ENCODE measurements around the gene PSMG3. TPM values are rescaled to one million over a fixed set of nuclear protein-coding genes. Genes with fewer than 3 reads are reported as not detected.
"Not testable (repeated sequence)": the region's sequence is repeated elsewhere in the genome, so short reads cannot be mapped to it uniquely, and the experiment has no call there.

Gene PSMG3
- total RNA-seq, 3 donors from 2014 or later = 75.8 to 82.5 (median 82.5) TPM

GRCh38 chr7:1591396-1591795, 21.6 kb upstream of the PSMG3 start:
- Mint-ChIP-seq H3K4me3 (no peak overlapping the region), H3K9me3 (no peaks in the 10 kb centered on the region), H3K36me3 (ENCODE audit: insufficient read depth) (no peaks in the 10 kb centered on the region), H3K4me1 (ENCODE audit: low read depth) (peaks cover 18% of the 10 kb centered on the region), H3K27me3 (ENCODE audit: low read depth) (peaks cover 31% of the 10 kb centered on the region)
- DNase-seq (no peak), ATAC-seq (no peak)

GRCh38 chr7:1590887-1591286, 21.1 kb upstream of the PSMG3 start:
- no peaks in the 10 kb centered on the region for H3K9me3 Mint-ChIP-seq
- H3K4me1 Mint-ChIP-seq (ENCODE audit: low read depth) = peaks cover 18% of the 10 kb centered on the region
- ATAC-seq = no peak
- no peak overlapping the region for H3K4me3 Mint-ChIP-seq
- H3K27me3 Mint-ChIP-seq (ENCODE audit: low read depth) = peaks cover 29% of the 10 kb centered on the region
- no peak for DNase-seq
- no peaks in the 10 kb centered on the region for H3K36me3 Mint-ChIP-seq (ENCODE audit: insufficient read depth)

DNA sequence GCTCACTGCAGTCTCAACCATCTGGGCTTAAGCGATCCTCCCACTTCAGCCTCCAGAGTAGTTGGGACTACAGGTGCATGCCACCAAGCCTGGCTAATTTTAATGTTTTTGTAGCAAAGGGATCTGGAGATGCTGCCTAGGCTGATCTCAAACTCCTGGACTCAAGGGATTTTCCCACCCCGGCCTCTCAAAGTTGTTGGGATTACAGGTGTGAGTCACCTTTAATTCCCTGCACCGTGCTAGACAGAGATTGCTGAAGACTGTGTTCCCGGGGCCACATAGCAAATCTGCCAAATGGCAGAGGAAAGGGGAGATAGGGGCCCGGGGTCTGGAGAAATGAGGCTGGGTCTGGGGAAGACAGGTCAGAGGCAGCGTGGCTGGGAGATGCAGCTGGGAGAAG, 20.6 kb upstream of the PSMG3 start:
- Mint-ChIP-seq H3K4me3 (no peak overlapping the region), H3K4me1 (ENCODE audit: low read depth) (peaks cover 18% of the 10 kb centered on the region), H3K36me3 (ENCODE audit: insufficient read depth) (no peaks in the 10 kb centered on the region), H3K27me3 (ENCODE audit: low read depth) (peaks cover 28% of the 10 kb centered on the region), H3K9me3 (no peaks in the 10 kb centered on the region)
- DNase-seq (no peak), ATAC-seq (no peak)

- ATAC-seq (no peak), DNase-seq (no peak)
- peaks cover 24% of the 10 kb centered on the region for H3K27me3 Mint-ChIP-seq (ENCODE audit: low read depth)
- H3K9me3 Mint-ChIP-seq = no peaks in the 10 kb centered on the region
- no peak overlapping the region for H3K4me3 Mint-ChIP-seq
- H3K36me3 Mint-ChIP-seq (ENCODE audit: insufficient read depth) = no peaks in the 10 kb centered on the region
- H3K4me1 Mint-ChIP-seq (ENCODE audit: low read depth) = peaks cover 18% of the 10 kb centered on the region
Observed at GRCh38 chr7:1588978-1589377, 19.1 kb upstream of the PSMG3 start.

- H3K36me3 Mint-ChIP-seq (ENCODE audit: insufficient read depth) = no peaks in the 10 kb centered on the region
Observed at GRCh38 chr7:1587738-1588137, 17.9 kb upstream of the PSMG3 start.

DNA sequence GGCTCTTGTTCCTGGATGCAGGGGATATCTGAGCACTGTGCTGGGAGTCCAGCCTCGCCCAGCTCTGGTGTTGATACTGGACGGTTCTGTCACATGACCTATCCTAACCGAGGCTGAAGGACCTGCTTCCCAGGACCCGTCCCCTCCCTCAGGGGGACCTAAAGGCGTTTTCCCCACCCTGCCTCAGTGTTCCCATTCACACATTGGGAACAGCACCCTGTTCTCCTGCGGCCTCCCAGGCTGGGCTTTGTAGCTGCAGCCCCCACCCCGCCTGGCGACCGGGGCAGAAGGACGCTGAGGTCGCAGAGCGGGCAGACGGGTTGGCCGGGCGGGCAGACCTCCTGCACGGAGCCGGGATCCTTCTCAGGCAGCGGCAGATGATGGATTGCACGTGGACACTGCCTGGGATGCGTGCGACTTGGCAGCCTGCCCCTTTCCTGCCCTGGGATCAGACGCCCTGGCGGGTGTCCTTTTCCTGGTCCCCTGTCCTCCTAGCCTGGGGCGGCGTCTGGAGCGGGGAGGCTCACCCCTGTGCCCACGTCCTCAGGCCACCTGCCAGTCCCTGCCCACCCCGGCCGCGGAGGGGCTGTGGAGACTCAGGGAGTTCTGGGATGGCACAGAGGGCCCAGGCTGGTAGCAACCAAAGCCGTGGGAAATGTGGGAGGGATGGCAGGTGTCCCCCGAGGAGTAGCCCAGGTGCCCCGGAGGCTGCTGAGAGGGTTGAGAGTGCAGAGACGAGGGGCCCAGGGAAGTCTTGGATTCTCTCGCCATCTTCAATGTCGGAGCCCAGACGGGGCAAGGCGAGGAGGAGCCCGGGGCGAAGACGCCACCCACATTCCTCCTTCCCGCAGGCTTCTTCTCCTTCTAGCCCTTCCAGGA, 17.2 kb upstream of the PSMG3 start:
- Mint-ChIP-seq H3K9me3 (no peaks in the 10 kb centered on the region), H3K27me3 (ENCODE audit: low read depth) (peaks cover 12% of the 10 kb centered on the region), H3K36me3 (ENCODE audit: insufficient read depth) (no peaks in the 10 kb centered on the region), H3K4me1 (ENCODE audit: low read depth) (peaks cover 6% of the 10 kb centered on the region), H3K4me3 (no peak overlapping the region)
- no peak for ATAC-seq
- no peak for DNase-seq

More at GRCh38 chr7:1587738-1588137, 17.9 kb upstream of the PSMG3 start:
- Mint-ChIP-seq H3K4me1 (ENCODE audit: low read depth) (peaks cover 12% of the 10 kb centered on the region), H3K4me3 (no peak overlapping the region), H3K9me3 (no peaks in the 10 kb centered on the region), H3K27me3 (ENCODE audit: low read depth) (peaks cover 17% of the 10 kb centered on the region)
- DNase-seq (no peak), ATAC-seq (no peak)

DNA sequence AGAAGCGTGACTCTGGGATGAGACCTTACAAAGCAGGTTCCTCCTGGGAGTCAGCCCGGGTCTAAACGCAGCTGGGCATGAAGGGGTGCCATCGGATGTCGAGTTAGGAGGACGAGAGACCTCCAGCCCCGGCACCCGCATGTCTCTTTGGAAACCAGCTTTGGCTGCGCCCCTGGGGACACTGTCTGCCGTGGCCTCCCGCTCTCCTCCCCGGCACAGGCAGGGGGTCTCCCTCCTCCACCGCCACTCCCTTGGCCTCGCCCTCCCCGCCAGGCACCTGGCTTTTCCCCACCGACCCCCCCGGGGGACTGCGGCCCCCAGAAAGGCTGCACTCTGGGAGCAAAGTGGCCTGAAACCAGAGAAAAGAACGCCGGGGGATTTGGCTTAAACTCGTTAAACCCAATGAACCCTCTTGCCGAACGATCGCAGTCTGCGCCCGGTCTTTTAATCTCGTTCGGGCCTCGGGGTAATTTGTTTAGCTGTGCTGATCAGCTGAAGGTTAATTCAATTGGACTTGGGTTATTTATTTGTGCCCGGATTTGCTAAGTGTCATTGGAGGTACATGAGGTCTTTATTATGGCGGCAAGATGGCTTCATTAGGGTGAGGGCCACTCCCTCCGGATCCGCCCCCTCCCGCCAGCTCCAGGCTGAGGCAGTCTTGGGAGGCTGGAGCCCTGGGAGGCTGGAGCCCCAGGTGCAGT, 16.4 kb upstream of the PSMG3 start:
- no peaks in the 10 kb centered on the region for H3K9me3 Mint-ChIP-seq
- H3K36me3 Mint-ChIP-seq (ENCODE audit: insufficient read depth) = no peaks in the 10 kb centered on the region
- H3K4me3 Mint-ChIP-seq = no peak overlapping the region
- H3K27me3 Mint-ChIP-seq (ENCODE audit: low read depth) = peaks cover 7% of the 10 kb centered on the region
- peaks cover 2% of the 10 kb centered on the region for H3K4me1 Mint-ChIP-seq (ENCODE audit: low read depth)
- no peak for ATAC-seq
- DNase-seq = no peak

DNA sequence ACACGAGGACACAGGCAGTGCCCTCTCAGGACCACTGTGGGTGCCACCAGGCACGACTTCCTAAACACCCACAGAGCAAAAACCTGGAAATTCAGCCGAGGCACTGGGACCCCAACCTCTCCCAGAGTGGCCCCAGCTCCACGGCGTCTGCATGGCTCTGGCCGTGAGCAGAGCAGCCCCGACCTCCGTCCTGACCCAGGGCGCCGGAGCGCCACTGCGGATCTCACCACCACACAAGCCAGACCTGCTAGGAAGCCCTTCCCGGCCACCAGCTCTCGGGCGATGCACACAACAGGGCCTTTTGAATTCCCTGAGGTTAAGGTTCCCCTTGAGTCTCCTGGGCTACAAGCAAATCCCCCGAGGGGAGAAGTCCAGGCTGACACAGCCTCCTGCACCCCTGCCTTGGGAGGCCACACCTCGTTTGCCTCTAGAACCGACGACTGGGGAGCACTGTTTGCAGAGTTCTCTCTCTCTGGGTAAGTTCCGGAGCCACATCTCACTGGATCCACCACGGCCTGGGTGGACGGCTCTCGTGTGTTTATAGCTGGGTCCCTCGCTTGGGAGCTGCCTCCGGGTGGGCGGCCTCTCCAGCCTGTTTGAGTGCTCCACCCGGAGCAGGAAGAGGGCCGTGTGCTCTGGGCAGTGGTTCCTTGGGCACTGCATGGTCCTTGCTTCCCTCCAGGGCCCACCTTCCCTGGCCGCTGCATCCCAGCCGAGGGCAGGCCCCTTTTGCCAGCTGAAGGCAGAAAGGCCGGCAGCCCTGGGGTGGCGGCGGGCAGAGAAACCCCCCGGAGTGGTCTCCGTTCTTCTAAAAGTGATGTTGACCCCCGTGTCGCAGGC, 15.5 kb upstream of the PSMG3 start:
- DNase-seq (no peak), ATAC-seq (no peak)
- H3K4me3 Mint-ChIP-seq = no peak overlapping the region
- H3K36me3 Mint-ChIP-seq (ENCODE audit: insufficient read depth) = no peaks in the 10 kb centered on the region
- H3K4me1 Mint-ChIP-seq (ENCODE audit: low read depth) = no peaks in the 10 kb centered on the region
- H3K9me3 Mint-ChIP-seq = no peaks in the 10 kb centered on the region
- peaks cover under 1% of the 10 kb centered on the region for H3K27me3 Mint-ChIP-seq (ENCODE audit: low read depth)

DNA sequence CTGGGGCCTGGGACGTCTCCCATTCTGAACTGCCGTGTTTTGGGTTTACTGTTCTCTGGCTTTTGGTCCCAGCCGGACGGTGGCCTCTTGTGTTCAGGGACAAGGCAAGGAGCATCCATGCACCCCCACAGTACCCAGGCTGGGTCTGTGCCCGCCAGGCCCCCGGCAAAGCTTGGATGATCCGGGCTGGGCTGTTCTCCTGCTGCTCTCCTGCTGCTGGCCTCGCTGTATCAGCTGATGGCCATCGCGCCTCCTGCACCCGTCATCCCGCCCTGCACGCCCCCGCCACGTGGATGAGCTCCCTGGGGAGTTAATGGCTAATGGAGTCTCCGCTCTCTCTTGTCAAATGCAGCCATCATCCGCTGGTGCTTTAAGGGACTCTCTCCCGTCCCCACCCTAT, 14.9 kb upstream of the PSMG3 start:
- H3K27me3 Mint-ChIP-seq (ENCODE audit: low read depth) = no peaks in the 10 kb centered on the region
- no peaks in the 10 kb centered on the region for H3K9me3 Mint-ChIP-seq
- H3K4me3 Mint-ChIP-seq = no peak overlapping the region
- ATAC-seq = no peak
- H3K4me1 Mint-ChIP-seq (ENCODE audit: low read depth) = peaks cover 5% of the 10 kb centered on the region
- no peaks in the 10 kb centered on the region for H3K36me3 Mint-ChIP-seq (ENCODE audit: insufficient read depth)
- no peak for DNase-seq

GRCh38 chr7:1583241-1583930, 13.6 kb upstream of the PSMG3 start:
- not testable (repeated sequence) for H3K4me1 Mint-ChIP-seq (ENCODE audit: low read depth); H3K4me3 Mint-ChIP-seq; H3K36me3 Mint-ChIP-seq (ENCODE audit: insufficient read depth); ATAC-seq; H3K27me3 Mint-ChIP-seq (ENCODE audit: low read depth); DNase-seq; H3K9me3 Mint-ChIP-seq

- H3K4me3 Mint-ChIP-seq = no peak overlapping the region
- no peaks in the 10 kb centered on the region for H3K27me3 Mint-ChIP-seq (ENCODE audit: low read depth)
- no peak for ATAC-seq
- no peaks in the 10 kb centered on the region for H3K9me3 Mint-ChIP-seq
- no peak for DNase-seq
- no peaks in the 10 kb centered on the region for H3K36me3 Mint-ChIP-seq (ENCODE audit: insufficient read depth)
- H3K4me1 Mint-ChIP-seq (ENCODE audit: low read depth) = peaks cover 8% of the 10 kb centered on the region
Observed at GRCh38 chr7:1580422-1581030, 10.7 kb upstream of the PSMG3 start.

DNA sequence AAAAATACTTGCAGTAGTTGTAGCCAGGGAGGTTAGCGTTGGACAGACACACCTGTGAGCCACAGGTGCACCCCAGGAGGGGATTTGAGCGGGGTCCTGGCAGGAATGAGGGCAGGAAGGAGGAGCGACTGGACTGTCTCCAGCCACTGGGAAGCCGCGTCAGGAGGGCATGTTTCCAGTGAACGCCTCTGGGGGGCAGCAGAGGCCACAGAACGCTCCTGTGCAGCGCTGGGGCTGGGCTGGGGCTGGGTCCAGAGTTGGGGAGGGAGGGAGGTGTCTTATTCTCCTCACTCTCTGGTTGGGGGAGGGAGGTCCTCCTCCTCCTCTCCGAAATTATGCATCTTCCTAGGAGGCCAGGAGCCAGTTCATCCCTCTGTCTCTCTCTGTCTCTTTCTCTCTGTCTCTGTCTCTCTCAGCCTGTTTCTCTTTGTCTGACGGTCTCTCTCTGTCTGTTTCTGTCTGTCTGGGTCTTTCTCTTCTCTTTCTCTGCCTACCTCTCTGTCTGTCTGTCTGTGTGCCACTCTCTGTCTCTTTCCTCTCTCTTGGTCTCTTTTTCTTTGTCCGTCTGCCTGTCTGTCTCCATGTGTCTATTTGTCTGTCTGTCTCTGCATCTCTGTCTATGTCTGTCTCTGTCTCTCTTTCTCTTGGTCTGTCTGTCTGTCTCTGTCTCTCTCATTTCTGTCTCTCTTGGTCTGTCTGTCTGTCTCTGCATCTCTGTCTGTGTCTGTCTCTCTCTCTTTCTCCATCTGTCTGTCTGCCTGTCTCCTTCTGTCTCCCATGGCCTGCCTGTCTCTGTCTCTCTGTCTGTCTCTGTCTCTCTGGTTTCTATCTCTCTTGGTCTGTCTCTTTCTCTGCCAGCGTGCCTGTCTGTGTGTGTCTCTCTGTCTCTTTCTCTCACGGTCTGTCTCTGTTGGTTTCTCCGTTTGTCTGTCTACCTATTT, 9.9 kb upstream of the PSMG3 start:
- Mint-ChIP-seq H3K4me3 (no peak overlapping the region), H3K36me3 (ENCODE audit: insufficient read depth) (no peaks in the 10 kb centered on the region), H3K4me1 (ENCODE audit: low read depth) (peaks cover 8% of the 10 kb centered on the region), H3K9me3 (no peaks in the 10 kb centered on the region), H3K27me3 (ENCODE audit: low read depth) (no peaks in the 10 kb centered on the region)
- ATAC-seq = peak; percentile 98 to 100
- peak; percentile 71 for DNase-seq

DNA sequence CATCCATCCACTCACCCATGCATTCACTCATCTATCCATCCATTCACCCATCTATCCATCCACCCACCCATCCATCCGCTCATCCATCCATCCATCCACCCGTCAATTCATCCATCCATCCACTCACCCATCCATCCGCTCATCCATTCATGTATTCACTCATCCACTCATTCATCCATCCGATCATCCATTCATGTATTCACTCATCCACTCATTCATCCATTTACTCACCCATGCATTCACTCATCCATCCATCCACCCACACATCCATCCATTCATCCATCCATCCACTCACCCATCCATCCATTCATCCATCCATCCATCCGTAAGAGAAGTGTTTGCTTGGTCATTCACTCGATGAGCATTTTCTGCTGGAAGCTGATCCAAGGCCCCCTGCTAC, 8.7 kb upstream of the PSMG3 start:
- Mint-ChIP-seq H3K9me3 (no peaks in the 10 kb centered on the region), H3K4me1 (ENCODE audit: low read depth) (peaks cover 8% of the 10 kb centered on the region), H3K4me3 (no peak overlapping the region), H3K36me3 (ENCODE audit: insufficient read depth) (no peaks in the 10 kb centered on the region), H3K27me3 (ENCODE audit: low read depth) (no peaks in the 10 kb centered on the region)
- no peak for ATAC-seq
- no peak for DNase-seq
